Hematopoietic multipotent progenitor cell treated with erythropoietin and hydrocortisone succinate and interleukin-3 and kit ligand, for 4 days (in vitro differentiated cells): ENCODE measurements around the gene HES1.
A peak's percentile ranks its signal among the peaks of the same experiment; 100 is the strongest.
"Not testable (repeated sequence)": the region's sequence is repeated elsewhere in the genome, so short reads cannot be mapped to it uniquely, and the experiment has no call there.

Experiments used
- DNase-seq: peaks from one replicate; pipeline ENCODE4 v3.0.0-alpha.2; 2015

HES1 gene

DNA sequence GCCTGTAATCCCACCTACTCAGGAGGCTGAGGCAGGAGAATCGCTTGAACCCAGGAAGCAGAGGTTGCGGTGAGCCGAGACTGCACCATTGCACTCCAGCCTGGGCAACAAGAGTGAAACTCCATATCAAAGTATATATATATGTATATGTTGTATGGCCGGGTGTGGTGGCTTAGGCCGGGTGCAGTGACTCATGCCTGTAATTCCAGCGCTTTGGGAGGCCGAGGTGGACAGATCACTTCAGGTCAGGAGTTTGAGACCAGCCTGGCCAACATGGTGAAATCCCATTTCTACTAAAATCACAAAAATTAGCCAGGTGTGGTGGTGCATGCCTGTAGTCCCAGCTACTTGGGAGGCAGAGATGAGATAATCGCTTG, 7.0 kb upstream of the HES1 start:
- not testable (repeated sequence) for DNase-seq

DNA sequence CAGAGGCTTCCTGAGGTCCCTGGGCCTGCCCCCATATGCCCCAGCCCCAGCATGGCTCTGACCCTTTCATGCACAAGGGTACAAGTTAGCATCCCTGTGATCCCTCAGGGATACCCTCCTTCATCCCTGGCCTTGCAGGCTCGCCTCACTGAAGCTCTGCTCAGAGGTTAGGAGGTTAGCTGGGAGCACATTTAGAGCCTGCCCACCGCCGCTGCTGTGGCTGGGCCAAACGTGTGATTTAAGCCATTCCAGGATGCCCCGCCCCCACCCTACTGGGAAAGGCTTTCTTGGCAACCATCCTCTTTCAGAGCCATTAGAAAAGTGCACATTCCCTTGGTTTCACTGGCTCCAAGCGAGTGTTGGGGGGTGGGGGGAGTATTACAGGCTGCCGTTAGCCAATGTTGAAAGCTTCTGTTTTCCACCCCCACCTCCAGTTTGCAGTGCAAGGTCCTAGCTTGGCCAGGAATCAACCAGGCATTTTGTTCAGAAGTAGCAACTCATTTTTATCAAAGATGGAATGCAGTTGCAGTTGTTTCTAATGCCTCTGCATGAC, 6.3 kb upstream of the HES1 start:
- DNase-seq: no peak

DNA sequence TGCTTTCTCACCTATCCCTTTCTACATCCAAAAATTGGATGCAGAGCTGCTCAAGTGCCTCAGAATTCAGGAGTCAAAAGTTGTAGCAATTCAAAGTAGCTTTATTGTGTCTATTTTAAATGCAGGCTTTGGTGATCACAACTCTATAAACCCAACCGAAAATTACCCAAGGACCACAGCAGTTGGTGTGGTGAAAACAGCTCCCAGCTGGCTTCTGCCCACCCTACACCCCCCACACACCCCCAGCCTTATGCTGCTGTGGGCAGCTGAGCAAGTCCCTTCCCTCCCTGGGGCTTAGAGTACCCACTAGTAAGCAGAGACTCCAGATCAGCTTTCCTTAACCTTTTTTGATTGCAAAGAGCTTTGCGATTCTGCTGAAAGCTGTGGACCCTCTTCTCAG, 5.8 kb upstream of the HES1 start:
- DNase-seq: no peak

DNA sequence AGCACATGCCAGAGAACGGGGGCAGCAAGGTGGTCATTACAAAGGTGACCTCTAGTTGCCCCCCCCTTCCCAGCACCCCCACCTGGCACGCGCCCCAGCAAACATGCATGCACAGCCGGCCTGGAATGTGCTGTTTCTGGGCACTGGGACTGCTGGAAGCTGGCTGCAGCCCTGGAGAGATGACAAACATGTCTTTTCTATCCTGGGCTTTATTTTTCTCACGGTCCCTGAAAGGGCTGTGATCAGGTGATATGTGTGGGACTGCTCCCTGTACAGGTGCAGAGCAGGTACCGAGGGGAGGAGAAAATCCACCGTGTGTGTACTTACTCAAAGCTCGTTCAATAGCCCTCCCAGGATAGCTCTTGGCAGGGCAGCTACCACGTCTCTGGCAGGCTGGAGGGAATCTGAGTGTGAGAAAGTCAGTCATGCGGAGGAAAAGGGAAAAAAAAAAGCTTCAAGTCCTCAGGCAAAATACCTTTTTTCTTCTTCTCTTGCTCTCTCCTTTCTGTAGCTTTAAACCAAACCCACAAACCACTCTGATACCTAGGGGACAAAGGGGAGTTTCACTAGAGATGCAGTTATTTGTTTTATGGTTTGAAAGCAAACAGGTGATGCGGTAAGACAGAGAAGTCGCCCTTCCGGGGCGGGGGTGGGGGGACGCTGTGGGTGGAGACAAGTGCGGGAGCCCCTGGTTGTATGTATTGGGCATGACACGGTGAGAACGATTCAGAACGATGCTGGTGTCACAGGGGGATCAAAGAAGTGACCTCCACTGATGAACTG, 5.0 kb upstream of the HES1 start:
- no peak for DNase-seq

DNA sequence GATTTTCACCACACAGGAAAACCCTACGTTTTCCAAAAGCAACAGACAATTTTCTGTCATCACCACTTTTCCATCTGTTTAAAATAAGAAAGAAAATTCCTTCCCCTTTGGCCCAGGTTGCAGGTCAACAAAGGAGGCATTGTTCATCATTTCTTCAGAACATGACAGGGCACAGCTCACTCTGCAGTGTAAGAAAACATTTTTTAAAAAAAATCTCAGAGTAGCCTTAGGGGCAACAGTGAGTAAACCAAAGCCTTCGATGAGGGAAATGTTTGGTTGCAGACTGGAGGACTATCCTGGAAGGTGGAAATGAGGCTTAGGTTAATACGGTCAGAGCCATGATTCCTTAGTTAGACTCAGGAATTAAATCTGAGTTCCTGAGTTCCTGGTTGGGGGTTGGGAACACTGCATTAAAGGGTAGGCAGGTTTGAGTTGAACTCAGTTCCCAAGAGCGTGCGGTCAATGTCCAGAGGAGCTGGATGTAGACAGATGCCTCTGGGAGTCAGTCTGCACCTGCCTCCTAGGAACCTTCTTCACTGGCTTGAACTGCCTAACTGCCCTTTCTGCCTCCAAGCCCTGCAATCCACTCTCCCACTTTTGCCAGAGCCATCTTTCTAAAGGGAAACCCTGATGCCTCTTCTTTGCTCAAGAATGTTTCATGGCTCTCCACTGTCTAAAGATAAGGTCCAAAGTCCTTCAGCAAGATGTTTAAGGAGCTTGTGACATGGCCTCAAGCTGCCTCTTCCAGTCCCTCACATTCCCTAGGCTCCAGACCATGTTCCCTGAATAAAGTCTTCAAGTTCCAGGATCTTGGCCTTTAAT, 3.3 kb upstream of the HES1 start:
- DNase-seq: no peak

DNA sequence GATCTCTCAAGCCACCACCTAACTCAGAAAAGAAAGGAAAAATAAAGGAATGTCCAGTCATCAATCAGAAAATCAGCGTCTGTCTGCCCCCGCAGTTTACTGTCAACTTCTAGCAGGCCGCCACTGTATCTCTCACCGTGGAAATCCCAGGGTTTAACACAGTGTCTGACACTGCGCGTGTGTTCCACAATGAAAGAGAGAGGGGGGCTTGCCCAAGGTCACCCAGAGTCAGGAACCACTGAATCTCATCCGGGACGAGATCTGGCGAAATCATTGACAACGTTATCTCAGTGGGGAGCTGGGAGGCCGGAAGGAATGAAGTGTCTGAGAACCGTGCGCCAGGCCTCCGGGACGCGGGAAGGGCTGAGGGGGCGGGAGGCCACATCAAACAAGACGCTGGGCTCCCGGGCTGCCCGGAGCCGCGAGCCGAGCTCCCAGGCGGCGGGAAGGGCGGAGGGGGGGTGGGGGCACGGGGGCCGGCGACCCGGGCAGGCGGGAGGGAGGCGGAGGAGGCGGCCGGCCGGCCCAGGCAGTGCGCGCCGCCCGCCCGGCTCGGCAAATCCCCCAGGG, 2.2 kb upstream of the HES1 start:
- peak; percentile 56 for DNase-seq

DNA sequence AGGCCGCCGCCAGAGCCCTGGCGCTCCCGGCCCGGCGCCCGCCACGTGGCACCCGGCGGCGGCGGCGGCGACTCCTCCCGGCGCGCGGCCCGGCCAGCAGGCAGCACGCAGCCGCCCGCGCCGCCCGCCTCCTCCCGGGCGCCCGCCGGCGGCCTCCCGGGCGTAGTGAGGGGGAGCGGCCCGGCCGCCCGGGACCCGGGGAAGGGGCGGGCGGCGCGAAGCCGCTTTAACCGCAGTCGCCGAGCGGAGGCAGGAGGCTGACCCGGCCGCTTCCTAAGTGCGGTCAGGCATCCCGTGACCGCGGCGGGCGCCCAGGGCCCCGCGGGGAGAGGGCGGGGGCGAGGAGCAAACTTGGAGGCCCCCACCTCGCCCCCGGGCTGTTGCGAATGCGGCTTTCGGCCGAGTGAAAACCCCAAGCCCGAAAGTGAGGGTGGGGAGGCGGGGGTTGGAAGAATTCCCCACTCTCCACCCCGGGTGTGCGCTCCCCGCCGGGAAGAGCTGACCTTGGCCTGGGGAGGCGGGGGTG, 1.7 kb upstream of the HES1 start:
- DNase-seq: peak; percentile 78

DNA sequence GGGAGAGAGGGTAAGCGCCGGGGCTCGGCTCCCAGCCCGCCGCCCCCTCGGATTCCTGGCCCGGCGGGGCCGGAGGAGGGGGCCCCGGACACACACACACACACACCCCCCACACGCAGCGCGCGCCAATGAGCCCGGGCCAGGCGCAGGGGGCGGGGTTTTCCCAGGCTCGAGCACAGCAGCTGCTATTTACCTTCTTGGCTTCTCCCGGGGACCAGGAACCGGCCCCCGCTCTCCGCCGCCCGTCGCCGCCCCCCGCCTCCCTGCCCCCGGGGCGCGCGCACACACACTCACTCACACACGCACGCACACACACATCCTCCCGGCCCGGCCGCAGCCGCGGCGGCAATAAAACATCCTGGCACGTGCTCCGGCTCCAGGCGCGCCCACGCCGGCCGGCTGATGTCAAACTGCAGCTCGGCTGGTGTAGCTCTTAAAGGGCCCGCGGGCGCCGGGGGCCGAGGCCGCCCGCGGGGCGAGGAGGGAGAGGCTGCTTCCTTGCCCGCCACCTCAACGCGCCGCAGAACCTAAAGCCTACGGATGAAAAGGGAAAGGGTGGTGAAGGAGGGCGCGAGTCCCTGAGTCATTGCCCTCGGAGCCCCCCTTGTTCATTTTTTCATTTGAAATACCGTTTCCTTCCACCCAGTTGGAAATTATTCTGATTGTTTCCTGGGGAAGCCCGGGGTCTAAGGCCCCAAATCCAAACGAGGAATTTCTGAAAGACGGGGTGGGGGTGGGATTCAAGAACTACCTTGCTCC, 1.0 kb upstream of the HES1 start:
- peak; percentile 96 for DNase-seq

GRCh38 chr3:194135516-194135805, 487 bp upstream of the HES1 start:
- no peak for DNase-seq

DNA sequence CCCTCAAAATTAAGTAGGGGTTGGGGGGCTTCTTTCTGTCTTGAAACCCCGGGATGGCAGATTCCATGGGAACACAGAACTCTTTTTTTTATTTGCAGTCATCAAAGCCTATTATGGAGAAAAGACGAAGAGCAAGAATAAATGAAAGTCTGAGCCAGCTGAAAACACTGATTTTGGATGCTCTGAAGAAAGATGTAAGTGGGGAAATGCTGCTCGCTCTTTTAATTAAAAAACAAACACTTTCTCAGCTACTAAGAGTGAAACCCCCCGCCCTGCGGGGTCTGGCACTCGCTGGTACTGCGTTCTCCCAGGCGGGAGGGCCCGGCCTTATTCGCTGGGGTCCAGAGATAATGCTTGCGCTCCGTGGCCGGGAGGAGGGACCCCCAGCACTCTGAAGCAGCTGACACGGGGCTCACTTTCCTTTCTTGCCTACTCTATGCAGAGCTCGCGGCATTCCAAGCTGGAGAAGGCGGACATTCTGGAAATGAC, 615 bp downstream of the HES1 start:
- DNase-seq: peak; percentile 30

DNA sequence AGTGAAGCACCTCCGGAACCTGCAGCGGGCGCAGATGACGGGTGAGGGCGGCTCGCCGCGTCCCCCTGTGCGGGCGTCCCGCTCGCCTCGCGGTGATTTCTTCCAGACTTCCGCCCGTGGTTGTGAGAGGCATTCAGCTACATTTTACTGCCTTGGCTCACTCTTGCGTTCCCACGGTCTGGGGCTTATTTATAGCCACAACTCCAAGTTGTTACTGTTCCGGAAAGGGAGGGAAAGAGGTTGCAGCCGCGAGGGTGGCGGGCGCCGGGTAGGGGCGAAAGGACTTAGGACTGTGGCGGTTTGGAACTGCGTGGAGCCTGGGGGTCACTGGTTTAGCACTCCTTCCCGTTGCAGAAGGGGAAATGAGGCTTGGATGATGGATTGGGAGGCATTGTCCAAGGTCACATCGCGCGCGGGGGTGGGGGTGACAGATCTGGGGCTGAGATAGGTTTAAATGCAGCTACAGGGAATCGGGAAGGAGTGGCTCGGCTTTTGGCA, 1.1 kb downstream of the HES1 start:
- DNase-seq: peak; percentile 55

GRCh38 chr3:194137506-194138474, 1.8 kb downstream of the HES1 start:
- DNase-seq: peak; percentile 59

- peak; percentile 37 for DNase-seq
Measured at GRCh38 chr3:194138732-194139070, 2.8 kb downstream of the HES1 start.

DNA sequence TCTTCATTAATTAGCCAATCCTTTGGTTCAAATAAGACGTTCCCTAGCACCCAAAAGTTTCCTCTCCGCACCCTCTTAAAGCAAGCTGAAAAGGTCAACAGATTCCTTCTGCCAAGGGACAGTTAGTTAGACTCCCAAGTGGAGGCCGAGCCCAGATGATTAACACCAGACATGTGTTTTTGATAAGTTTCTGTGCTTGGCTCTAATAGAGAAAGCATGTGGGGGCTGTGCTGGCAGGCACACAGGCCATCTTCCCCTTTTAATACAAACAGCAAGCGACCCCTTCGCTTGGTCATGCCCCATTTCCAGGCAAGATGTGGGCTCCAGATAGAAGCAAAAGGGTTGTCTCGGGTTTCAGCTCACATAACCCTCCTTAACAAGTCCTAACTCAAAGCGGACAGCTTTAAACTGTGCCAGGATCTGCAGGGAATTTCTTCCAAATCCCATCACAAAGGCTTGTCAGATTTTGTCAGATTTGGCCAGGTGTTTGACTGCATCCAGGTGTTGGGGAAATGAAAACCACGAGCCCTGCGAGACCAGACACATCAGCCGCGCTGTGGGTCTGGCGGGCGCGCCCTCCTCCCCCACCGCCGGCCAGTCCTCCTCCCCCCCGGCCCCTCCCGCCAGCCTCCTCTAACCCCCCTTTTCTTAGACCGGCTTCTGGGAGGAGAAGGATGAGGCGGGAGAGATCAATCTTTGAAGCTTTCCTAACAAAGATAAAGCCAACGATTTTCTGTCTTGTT, 3.3 kb downstream of the HES1 start:
- DNase-seq: peak; percentile 87

- DNase-seq: peak; percentile 30
Measured at GRCh38 chr3:194139814-194140391, 4.0 kb downstream of the HES1 start.

DNA sequence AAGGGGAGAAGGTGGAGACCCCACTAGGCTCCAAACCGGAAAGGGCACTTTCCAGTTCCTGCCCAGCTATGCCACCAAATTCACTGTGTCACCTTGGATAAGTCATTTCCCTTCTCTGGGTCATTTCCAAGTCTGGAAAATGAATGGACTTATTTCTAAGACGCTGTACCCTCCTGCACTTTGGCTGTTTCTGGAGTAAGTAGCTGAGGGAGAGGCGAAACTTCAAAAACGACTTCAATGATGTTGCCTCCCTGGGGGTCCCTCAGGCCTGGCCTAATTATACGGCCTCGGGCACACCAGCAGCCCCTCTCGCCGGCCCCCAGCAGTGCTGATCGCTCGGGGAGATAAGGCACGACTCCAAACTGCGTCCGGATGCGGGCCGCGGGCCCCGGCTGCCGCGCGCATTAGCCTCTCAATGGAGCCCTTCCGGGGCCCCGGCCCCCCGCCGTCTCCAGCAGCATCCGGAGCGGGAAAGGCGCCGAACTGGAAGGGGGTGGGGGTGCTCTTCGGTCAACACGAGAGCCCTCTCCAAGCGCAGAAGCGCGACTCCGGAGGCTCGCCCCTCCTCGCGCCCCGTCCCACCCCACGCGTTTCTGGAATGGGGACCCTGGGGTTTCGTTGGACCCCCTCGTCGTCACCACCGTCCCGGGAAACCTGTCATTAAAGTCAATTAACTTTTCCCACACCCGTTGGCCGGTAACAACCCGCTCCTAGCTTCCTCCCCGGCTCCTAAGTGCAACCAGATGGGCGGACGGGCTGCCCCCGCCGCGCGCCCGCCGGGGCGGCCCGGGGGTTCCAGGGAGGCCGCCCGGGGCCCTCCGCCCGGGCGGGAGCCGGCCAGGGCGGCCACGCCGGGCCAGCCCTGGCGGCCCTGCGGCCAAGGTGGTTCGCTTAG, 4.8 kb downstream of the HES1 start:
- DNase-seq: peak; percentile 77

DNA sequence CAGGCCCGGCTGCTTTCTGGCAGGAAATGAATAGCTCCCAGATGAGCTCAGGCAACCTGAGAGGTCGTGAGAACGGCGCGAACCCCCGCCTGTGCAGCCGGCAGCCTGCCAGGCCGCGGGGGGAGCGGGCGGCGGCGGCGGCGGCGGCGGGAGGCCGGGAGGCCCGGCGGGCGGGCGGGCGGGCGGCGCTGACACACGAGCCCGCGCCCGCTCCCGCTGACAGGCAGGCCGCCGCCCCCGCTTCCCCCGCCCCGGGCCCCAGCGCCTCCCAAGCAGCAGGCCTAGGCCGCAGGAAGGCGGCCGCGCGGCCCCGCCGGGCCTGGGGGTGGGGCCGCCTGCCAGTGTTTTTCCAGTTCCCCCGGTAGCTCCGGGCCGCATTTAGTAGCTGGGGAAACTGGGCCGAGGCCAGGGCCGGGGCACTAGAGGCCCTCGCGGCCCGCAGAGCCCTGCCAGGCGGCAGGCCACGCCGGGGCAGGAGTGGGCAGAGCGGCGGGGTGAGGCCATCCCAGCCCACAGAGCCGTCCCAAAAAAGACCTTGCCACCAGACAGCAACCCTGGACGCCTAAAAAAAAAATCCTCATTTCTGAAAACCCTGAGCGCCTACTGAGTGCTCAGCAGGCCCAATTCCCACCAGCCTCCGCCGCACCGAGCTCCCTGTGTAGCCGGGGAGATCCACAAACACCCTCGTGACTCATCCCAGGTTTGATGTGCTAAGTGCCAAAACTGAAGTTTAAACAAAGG, 5.6 kb downstream of the HES1 start:
- peak; percentile 91 for DNase-seq

DNA sequence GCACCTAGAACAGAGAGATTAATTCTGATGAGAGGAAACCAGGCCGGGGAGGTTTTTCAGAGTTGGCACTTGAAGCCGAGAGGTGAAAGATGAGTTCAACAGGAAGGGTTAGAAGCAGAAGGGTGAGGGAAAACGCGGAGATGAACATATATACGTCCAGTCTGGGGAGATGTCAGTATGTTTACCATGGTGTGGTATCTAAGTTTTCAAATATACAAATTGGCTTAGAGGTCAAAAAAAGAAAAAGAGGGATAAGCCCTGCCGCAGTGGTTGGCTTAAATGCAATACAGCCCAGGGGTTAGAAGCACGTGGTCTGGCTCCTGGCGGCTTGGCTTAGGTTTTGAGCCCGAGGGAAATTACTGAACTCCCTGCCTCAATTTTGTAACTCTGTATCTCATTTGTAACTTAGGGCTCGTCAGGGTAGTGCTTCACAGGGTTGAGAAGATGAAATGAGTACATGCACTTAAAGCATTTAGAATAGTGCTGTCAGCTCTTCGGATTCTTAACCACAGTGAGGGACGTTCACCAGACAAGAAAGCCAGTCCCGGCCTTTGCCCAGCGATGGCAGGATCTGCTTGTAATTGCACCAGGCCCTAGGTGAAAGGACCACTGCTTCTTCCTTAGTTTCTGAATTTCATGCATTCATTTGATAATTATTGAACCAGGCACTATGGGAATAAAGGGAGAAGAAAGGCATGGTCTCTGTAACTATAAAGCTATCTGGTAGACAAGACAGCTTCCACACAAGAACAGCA, 6.4 kb downstream of the HES1 start:
- peak; percentile 19 for DNase-seq
